Skeletal muscle tissue (tissue), 4 donors: ENCODE measurements around the gene SPATA13. TPM values are rescaled to one million over a fixed set of nuclear protein-coding genes. Genes with fewer than 3 reads are reported as not detected.

ENCODE experiments used
- H3K27ac ChIP-seq: one replicate; pipeline ENCODE4 v1.7.0; 2013; ENCODE audit warnings: mild to moderate bottlenecking, low read depth, low read length, inconsistent platforms
- H3K27me3 ChIP-seq, 3 donors: one replicate each; pipeline ENCODE4 v1.7.0; 2013; ENCODE audit warnings: low read length in 3 of 3; ENCODE audit not compliant: control insufficient read depth in 3 of 3, insufficient read depth in 3 of 3
- H3K36me3 ChIP-seq, 3 donors: one replicate each; pipeline ENCODE4 v1.7.0; 2013; ENCODE audit warnings: low read length in 3 of 3; ENCODE audit not compliant: control insufficient read depth in 3 of 3, insufficient read depth in 3 of 3
- H3K4me1 ChIP-seq, 3 donors: one replicate each; pipeline ENCODE4 v1.7.0; 2013; ENCODE audit warnings: low read length in 3 of 3, mild to moderate bottlenecking in 3 of 3; ENCODE audit not compliant: control insufficient read depth in 3 of 3, insufficient read depth in 3 of 3
- H3K4me3 ChIP-seq, 3 donors: one replicate each; pipeline ENCODE4 v1.7.0; 2013; ENCODE audit warnings: low read length in 3 of 3
- H3K9ac ChIP-seq, 3 donors: one replicate each; pipeline ENCODE4 v1.7.0; 2013; ENCODE audit warnings: low read length in 3 of 3, mild to moderate bottlenecking in 3 of 3, moderate library complexity in 2 of 3, low read depth in 1 of 3
- H3K9me3 ChIP-seq, 3 donors: one replicate each; pipeline ENCODE4 v1.7.0; 2013; ENCODE audit warnings: low read length in 3 of 3; ENCODE audit not compliant: control insufficient read depth in 3 of 3
- total RNA-seq: library from RNA; depleted of rRNA; stranded (reverse); fragments of >200 nt; gene quantifications from one replicate; pipeline ENCODE4 v1.2.3, GENCODE V29; 2014
- donor health status: Osteomylitis.

Gene SPATA13
- total RNA-seq, 1 donor from 2014 or later: 3.7 TPM

GRCh38 chr13:24277761-24278160 lies 117.2 kb downstream of the SPATA13 start:
- Histone ChIP-seq H3K4me3 (no peak overlapping the region), H3K4me1 (peaks cover 2 to 14% (median 10%) of the 10 kb centered on the region in 3 donors), H3K36me3 (no peaks in the 10 kb centered on the region), H3K9me3 (no peaks in the 10 kb centered on the region), H3K9ac (no peak overlapping the region), H3K27me3 (peaks cover 2 to 9% (median 3%) of the 10 kb centered on the region in 3 donors), H3K27ac (no peak overlapping the region)

- H3K9ac ChIP-seq: no peak overlapping the region
- peaks cover 0 to 7% (median 6%) of the 10 kb centered on the region in 3 donors for H3K4me1 ChIP-seq
- no peaks in the 10 kb centered on the region for H3K27me3 ChIP-seq
These were observed 119.0 kb downstream of the SPATA13 start for GRCh38 chr13:24279327-24280110.

GRCh38 chr13:24280720-24281119 lies 120.2 kb downstream of the SPATA13 start:
- Histone ChIP-seq H3K4me3 (no peak overlapping the region), H3K4me1 (peaks cover 0 to 4% (median 0%) of the 10 kb centered on the region in 3 donors), H3K36me3 (peaks cover 0 to 7% (median 3%) of the 10 kb centered on the region in 3 donors), H3K27ac (no peak overlapping the region), H3K9ac (no peak overlapping the region), H3K9me3 (no peaks in the 10 kb centered on the region), H3K27me3 (no peaks in the 10 kb centered on the region)

More at GRCh38 chr13:24279327-24280110, 119.0 kb downstream of the SPATA13 start:
- Histone ChIP-seq H3K9me3 (no peaks in the 10 kb centered on the region), H3K27ac (no peak overlapping the region), H3K36me3 (peaks cover 0 to under 1% (median 0%) of the 10 kb centered on the region in 3 donors), H3K4me3 (no peak overlapping the region)

GRCh38 chr13:24281188-24282008 lies 120.9 kb downstream of the SPATA13 start:
- peaks cover 2 to 13% (median 6%) of the 10 kb centered on the region in 3 donors for H3K36me3 ChIP-seq
- no peaks in the 10 kb centered on the region for H3K9me3 ChIP-seq
- no peak overlapping the region for H3K9ac ChIP-seq
- H3K4me1 ChIP-seq: peaks cover 0 to 4% (median 0%) of the 10 kb centered on the region in 3 donors
- no peak overlapping the region for H3K4me3 ChIP-seq
- H3K27ac ChIP-seq: no peak overlapping the region
- no peaks in the 10 kb centered on the region for H3K27me3 ChIP-seq

GRCh38 chr13:24282256-24282655 lies 121.7 kb downstream of the SPATA13 start:
- Histone ChIP-seq H3K9me3 (no peaks in the 10 kb centered on the region), H3K9ac (no peak overlapping the region), H3K4me3 (no peak overlapping the region), H3K27me3 (no peaks in the 10 kb centered on the region), H3K36me3 (peaks cover 5 to 14% (median 10%) of the 10 kb centered on the region in 3 donors), H3K4me1 (peaks cover 0 to 4% (median 0%) of the 10 kb centered on the region in 3 donors), H3K27ac (no peak overlapping the region)

GRCh38 chr13:24284889-24285565 lies 124.5 kb downstream of the SPATA13 start:
- H3K4me3 ChIP-seq: no peak overlapping the region
- peaks cover 13 to 27% (median 22%) of the 10 kb centered on the region in 3 donors for H3K36me3 ChIP-seq
- H3K27ac ChIP-seq: no peak overlapping the region
- H3K27me3 ChIP-seq: no peaks in the 10 kb centered on the region
- H3K4me1 ChIP-seq: peaks cover 0 to 4% (median 0%) of the 10 kb centered on the region in 3 donors
- H3K9me3 ChIP-seq: no peaks in the 10 kb centered on the region
- H3K9ac ChIP-seq: no peak overlapping the region

GRCh38 chr13:24286624-24287023 lies 126.1 kb downstream of the SPATA13 start:
- Histone ChIP-seq H3K9ac (no peak overlapping the region), H3K36me3 (peaks cover 22 to 41% (median 29%) of the 10 kb centered on the region in 3 donors), H3K27ac (no peak overlapping the region)

GRCh38 chr13:24287748-24288287 lies 127.3 kb downstream of the SPATA13 start:
- H3K36me3 ChIP-seq: peaks cover 26 to 47% (median 29%) of the 10 kb centered on the region in 3 donors
- H3K4me3 ChIP-seq: no peak overlapping the region
- no peak overlapping the region for H3K9ac ChIP-seq

More at GRCh38 chr13:24286624-24287023, 126.1 kb downstream of the SPATA13 start:
- no peaks in the 10 kb centered on the region for H3K27me3 ChIP-seq
- H3K9me3 ChIP-seq: no peaks in the 10 kb centered on the region
- H3K4me3 ChIP-seq: no peak overlapping the region
- peaks cover 0 to 4% (median 0%) of the 10 kb centered on the region in 3 donors for H3K4me1 ChIP-seq

GRCh38 chr13:24288870-24289269 lies 128.3 kb downstream of the SPATA13 start:
- Histone ChIP-seq H3K36me3 (peaks cover 26 to 50% (median 29%) of the 10 kb centered on the region in 3 donors), H3K4me3 (no peak overlapping the region), H3K4me1 (no peaks in the 10 kb centered on the region), H3K9ac (no peak overlapping the region), H3K9me3 (no peaks in the 10 kb centered on the region), H3K27ac (no peak overlapping the region), H3K27me3 (no peaks in the 10 kb centered on the region)

More at GRCh38 chr13:24287748-24288287, 127.3 kb downstream of the SPATA13 start:
- Histone ChIP-seq H3K27ac (no peak overlapping the region), H3K27me3 (no peaks in the 10 kb centered on the region), H3K4me1 (peaks cover 0 to under 1% (median 0%) of the 10 kb centered on the region in 3 donors), H3K9me3 (no peaks in the 10 kb centered on the region)
